Trophoblast cell (in vitro differentiated cells and primary cell): Measurements from ENCODE around the gene SAE1.

Experiments used
- DNase-seq, 2 donors: peaks; one replicate each; pipeline ENCODE4 v3.0.0-alpha.2; 2016
- H2AFZ ChIP-seq: 2 replicates; pipeline ENCODE4 v1.6.1; 2013; ENCODE audit warnings: low read length, moderate library complexity, mild to moderate bottlenecking; ENCODE audit not compliant: insufficient read depth, poor library complexity
- H2AK5ac ChIP-seq: 2 replicates; pipeline ENCODE4 v1.6.1; 2013; ENCODE audit warnings: mild to moderate bottlenecking, low read length
- H2BK120ac ChIP-seq: 2 replicates; pipeline ENCODE4 v1.6.1; 2013; ENCODE audit warnings: low read length, mild to moderate bottlenecking, moderate library complexity; ENCODE audit not compliant: insufficient read depth, poor library complexity
- H2BK12ac ChIP-seq: 2 replicates; pipeline ENCODE4 v1.6.1; 2013; ENCODE audit warnings: mild to moderate bottlenecking, low read length, moderate library complexity
- H2BK5ac ChIP-seq: 2 replicates; pipeline ENCODE4 v1.6.1; 2013; ENCODE audit warnings: low read length, low read depth, moderate library complexity, mild to moderate bottlenecking; ENCODE audit not compliant: poor library complexity
- H3K14ac ChIP-seq: 2 replicates; pipeline ENCODE4 v1.6.1; 2013; ENCODE audit warnings: mild to moderate bottlenecking, low read length
- H3K18ac ChIP-seq: 2 replicates; pipeline ENCODE4 v1.6.1; 2013; ENCODE audit warnings: mild to moderate bottlenecking, low read length
- H3K23ac ChIP-seq: 2 replicates; pipeline ENCODE4 v1.6.1; 2013; ENCODE audit warnings: low read length
- H3K27ac ChIP-seq: 2 replicates; pipeline ENCODE4 v1.5.1; 2013; ENCODE audit warnings: low read depth, mild to moderate bottlenecking, inconsistent platforms, low read length, moderate library complexity
- H3K27me3 ChIP-seq: 2 replicates; pipeline ENCODE4 v1.6.1; 2013; ENCODE audit warnings: inconsistent platforms, mild to moderate bottlenecking, low read length, moderate library complexity; ENCODE audit not compliant: insufficient read depth
- H3K36me3 ChIP-seq, 2 experiments: 1 replicate in 1 of 2; 2 replicates in 1 of 2; pipeline ENCODE4 v1.6.1; 2013; ENCODE audit warnings: low read length in 2 of 2, mild to moderate bottlenecking in 2 of 2, moderate library complexity in 1 of 2; ENCODE audit not compliant: insufficient read depth in 2 of 2, control insufficient read depth in 1 of 2
- H3K4ac ChIP-seq: 2 replicates; pipeline ENCODE4 v1.6.1; 2013; ENCODE audit warnings: low read depth, mild to moderate bottlenecking, low read length, moderate library complexity
- H3K4me1 ChIP-seq, 2 experiments: 1 replicate in 1 of 2; 2 replicates in 1 of 2; pipeline ENCODE4 v1.6.1; 2013; ENCODE audit warnings: low read length in 2 of 2, mild to moderate bottlenecking in 2 of 2, moderate library complexity in 1 of 2; ENCODE audit not compliant: insufficient read depth in 2 of 2, control insufficient read depth in 1 of 2
- H3K4me2 ChIP-seq: 2 replicates; pipeline ENCODE4 v1.6.1; 2013; ENCODE audit warnings: inconsistent platforms, mild to moderate bottlenecking, low read length, moderate library complexity
- H3K4me3 ChIP-seq: 2 replicates; pipeline ENCODE4 v1.5.1; 2013; ENCODE audit warnings: mild to moderate bottlenecking, low read depth, low read length, inconsistent platforms
- H3K79me1 ChIP-seq: one replicate; pipeline ENCODE4 v1.6.1; 2013; ENCODE audit warnings: low read length
- H3K79me2 ChIP-seq: 2 replicates; pipeline ENCODE4 v1.6.1; 2013; ENCODE audit warnings: low read length, mild to moderate bottlenecking; ENCODE audit not compliant: control insufficient read depth, insufficient read depth, poor library complexity
- H3K9ac ChIP-seq: 2 replicates; pipeline ENCODE4 v1.6.1; 2013; ENCODE audit warnings: mild to moderate bottlenecking, low read length
- H3K9me3 ChIP-seq: 2 replicates; pipeline ENCODE4 v1.6.1; 2013; ENCODE audit warnings: low read depth, mild to moderate bottlenecking, control low read depth, inconsistent platforms, low read length; ENCODE audit not compliant: insufficient read depth
- H4K12ac ChIP-seq: 2 replicates; pipeline ENCODE4 v1.6.1; 2013; ENCODE audit warnings: low read depth, mild to moderate bottlenecking, low read length, moderate library complexity
- H4K8ac ChIP-seq: 2 replicates; pipeline ENCODE4 v1.6.1; 2013; ENCODE audit warnings: low read depth, mild to moderate bottlenecking, low read length, moderate library complexity
- H4K91ac ChIP-seq: one replicate; pipeline ENCODE4 v1.6.1; 2013; ENCODE audit warnings: low read depth, mild to moderate bottlenecking, low read length, moderate library complexity
- whole genome bisulfite sequencing: extraction: QIAGEN DNeasy Blood & Tissue Kit; methylation state at CpG from one replicate; pipeline ENCODE4 v1.1.7; 2013; ENCODE audit warnings: missing lambda C conversion rate; ENCODE audit not compliant: insufficient read length, insufficient coverage; ENCODE audit errors: extremely low coverage; 5-methylcytosine and 5-hydroxymethylcytosine counted together

The SAE1 gene

DNA sequence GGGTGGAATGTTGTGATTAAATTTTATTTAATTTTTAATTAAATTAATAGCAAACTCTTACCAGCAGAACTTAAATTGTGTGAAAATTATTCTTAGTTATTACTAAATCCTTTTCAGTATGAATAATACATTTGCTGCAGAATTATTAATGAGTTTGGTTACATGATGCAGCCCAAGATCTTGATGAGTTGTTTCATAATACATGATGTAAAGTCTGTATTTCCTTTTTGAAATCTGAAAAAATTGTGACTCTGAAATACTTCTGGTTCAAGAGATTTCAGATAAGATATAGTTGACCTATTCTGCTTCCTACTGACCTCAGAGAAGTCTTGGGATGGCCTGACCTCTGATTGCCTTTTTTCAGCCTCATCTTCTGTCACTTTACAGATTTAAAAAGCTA is 11.1 kb downstream of the SAE1 start:
- peak in 1 of 2 donors; percentile 68 for DNase-seq

DNA sequence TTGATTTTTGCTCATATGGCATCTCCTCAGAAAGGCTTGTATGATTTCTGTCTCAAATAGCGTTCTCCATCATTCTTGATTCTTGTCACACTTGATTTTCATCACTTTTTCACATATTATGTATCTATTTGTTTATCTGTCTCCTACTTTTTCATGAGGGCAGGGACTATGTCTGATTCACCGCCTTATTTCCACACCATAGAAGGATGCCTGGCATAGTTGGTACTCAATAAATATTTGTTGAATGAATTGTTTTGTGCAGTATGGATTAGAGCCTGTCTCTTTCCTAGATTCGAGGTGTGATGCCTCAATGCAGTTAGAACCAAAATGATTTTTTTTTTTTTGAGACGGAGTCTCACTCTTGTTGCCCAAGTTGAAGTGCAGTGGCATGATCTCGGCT is 12.1 kb downstream of the SAE1 start:
- H2BK12ac ChIP-seq, result no peak overlapping the region
- no peak overlapping the region for H3K23ac ChIP-seq
- H3K79me1 ChIP-seq, result no peaks in the 10 kb centered on the region
- no peak overlapping the region for H3K14ac ChIP-seq
- no peak overlapping the region for H3K27ac ChIP-seq
- H2BK5ac ChIP-seq, result no peak overlapping the region
- no peak overlapping the region for H3K9ac ChIP-seq
- H4K91ac ChIP-seq, result no peak overlapping the region
- no peak overlapping the region for H4K12ac ChIP-seq
- no peak overlapping the region for H3K4me3 ChIP-seq
- H3K4ac ChIP-seq, result no peak overlapping the region
- no peak overlapping the region for H4K8ac ChIP-seq
- no peak overlapping the region for H3K4me2 ChIP-seq
- H2AK5ac ChIP-seq, result no peak overlapping the region
- no peaks in the 10 kb centered on the region for H3K27me3 ChIP-seq
- H2BK120ac ChIP-seq, result no peak overlapping the region
- H3K4me1 ChIP-seq, result no peaks in the 10 kb centered on the region
- no peak overlapping the region for H3K18ac ChIP-seq
- no CpG with 5 or more reads among the region's 5 CpGs for WGBS
- H3K36me3 ChIP-seq, result peaks cover 31 to 46% of the 10 kb centered on the region in 2 experiments
- H3K9me3 ChIP-seq, result no peaks in the 10 kb centered on the region
- peak; percentile 29 to 84 for DNase-seq
- H2AFZ ChIP-seq, result no peak overlapping the region
- peaks cover 8% of the 10 kb centered on the region for H3K79me2 ChIP-seq

More for the DNA sequence above, 11.1 kb downstream of the SAE1 start:
- H2BK12ac ChIP-seq, result no peak overlapping the region
- H4K8ac ChIP-seq, result no peak overlapping the region
- H3K27me3 ChIP-seq, result no peaks in the 10 kb centered on the region
- H3K9me3 ChIP-seq, result no peaks in the 10 kb centered on the region
- no peak overlapping the region for H2AFZ ChIP-seq
- H2BK120ac ChIP-seq, result no peak overlapping the region
- H4K91ac ChIP-seq, result no peak overlapping the region
- H3K79me2 ChIP-seq, result peaks cover 9% of the 10 kb centered on the region
- no peak overlapping the region for H3K4ac ChIP-seq
- H3K4me2 ChIP-seq, result no peak overlapping the region
- H3K36me3 ChIP-seq, result peaks cover 34 to 41% of the 10 kb centered on the region in 2 experiments
- no peak overlapping the region for H3K18ac ChIP-seq
- no peak overlapping the region for H3K27ac ChIP-seq
- no peak overlapping the region for H3K9ac ChIP-seq
- no peaks in the 10 kb centered on the region for H3K4me1 ChIP-seq
- H4K12ac ChIP-seq, result no peak overlapping the region
- H3K23ac ChIP-seq, result no peak overlapping the region
- H2AK5ac ChIP-seq, result no peak overlapping the region
- H3K4me3 ChIP-seq, result no peak overlapping the region
- no peak overlapping the region for H2BK5ac ChIP-seq
- no peaks in the 10 kb centered on the region for H3K79me1 ChIP-seq
- no peak overlapping the region for H3K14ac ChIP-seq

DNA sequence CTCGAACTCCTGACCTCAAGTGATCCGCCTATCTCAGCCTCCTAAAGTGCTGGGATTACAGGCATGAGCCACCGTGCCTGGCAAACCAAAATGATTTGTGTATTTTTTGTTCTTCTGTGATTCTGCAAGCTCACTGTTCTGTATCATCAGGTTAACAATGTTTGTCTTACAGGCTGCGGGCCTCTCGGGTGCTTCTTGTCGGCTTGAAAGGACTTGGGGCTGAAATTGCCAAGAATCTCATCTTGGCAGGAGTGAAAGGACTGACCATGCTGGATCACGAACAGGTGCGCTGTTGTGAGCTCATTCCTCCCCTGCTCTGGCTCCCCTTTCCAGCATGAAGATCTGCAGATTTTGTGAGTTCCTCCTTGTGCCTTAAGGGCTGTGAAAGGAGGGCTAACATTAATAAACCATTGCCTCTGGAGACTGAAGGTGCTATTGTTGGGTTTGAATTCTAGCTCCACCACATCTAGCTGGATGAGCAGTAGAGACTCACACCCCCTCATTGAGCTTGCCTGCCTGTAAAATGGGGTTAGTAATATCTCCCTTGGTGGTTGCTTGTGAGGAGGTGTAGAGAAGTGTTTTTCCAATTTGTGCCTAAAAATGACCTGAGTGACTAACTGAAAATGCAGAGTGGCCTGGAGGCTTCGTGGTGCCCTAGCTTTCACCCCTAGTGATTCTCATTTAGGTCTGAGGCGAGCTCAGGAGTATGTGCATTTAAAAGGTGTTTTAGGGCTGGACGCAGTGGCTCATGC is 12.9 kb downstream of the SAE1 start:
- no peak overlapping the region for H3K23ac ChIP-seq
- no peak overlapping the region for H2AK5ac ChIP-seq
- H3K79me2 ChIP-seq, result peaks cover 8% of the 10 kb centered on the region
- no peaks in the 10 kb centered on the region for H3K79me1 ChIP-seq
- no peak overlapping the region for H4K12ac ChIP-seq
- no peak overlapping the region for H4K8ac ChIP-seq
- H3K36me3 ChIP-seq, result peaks cover 31 to 50% of the 10 kb centered on the region in 2 experiments
- WGBS, result no CpG with 5 or more reads among the region's 11 CpGs
- H3K9ac ChIP-seq, result no peak overlapping the region
- H3K9me3 ChIP-seq, result no peaks in the 10 kb centered on the region
- H3K4me1 ChIP-seq, result no peaks in the 10 kb centered on the region
- no peak overlapping the region for H3K18ac ChIP-seq
- H2AFZ ChIP-seq, result no peak overlapping the region
- no peak overlapping the region for H4K91ac ChIP-seq
- no peaks in the 10 kb centered on the region for H3K27me3 ChIP-seq
- no peak overlapping the region for H2BK12ac ChIP-seq
- no peak overlapping the region for H2BK120ac ChIP-seq
- H3K4me2 ChIP-seq, result no peak overlapping the region
- H3K14ac ChIP-seq, result no peak overlapping the region
- no peak overlapping the region for H3K4me3 ChIP-seq
- no peak overlapping the region for H3K4ac ChIP-seq
- H2BK5ac ChIP-seq, result no peak overlapping the region
- H3K27ac ChIP-seq, result no peak overlapping the region
- no peak for DNase-seq

DNA sequence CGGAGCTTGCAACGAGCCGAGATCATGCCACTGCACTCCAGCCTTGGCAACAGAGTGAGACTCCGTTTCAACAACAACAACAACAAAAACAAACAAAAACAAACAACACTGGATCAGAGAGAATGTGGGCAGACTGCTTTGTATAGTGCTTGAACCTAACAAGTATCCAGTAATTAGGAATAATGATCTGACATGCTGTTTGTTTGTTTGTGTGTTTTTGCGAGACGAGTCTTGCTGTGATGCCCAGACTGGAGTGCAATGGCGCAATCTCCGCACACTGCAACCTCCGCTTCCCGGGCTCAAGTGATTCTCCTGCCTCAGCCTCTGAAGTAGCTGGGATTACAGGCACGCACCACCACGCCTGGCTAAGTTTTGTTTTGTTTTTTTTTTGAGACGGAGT is 14.0 kb downstream of the SAE1 start:
- Histone ChIP-seq H2AK5ac (no peak overlapping the region), H3K14ac (no peak overlapping the region), H3K4me2 (no peak overlapping the region), H3K9me3 (no peaks in the 10 kb centered on the region), H3K4me3 (no peak overlapping the region), H2BK5ac (no peak overlapping the region), H2AFZ (no peak overlapping the region), H3K4ac (no peak overlapping the region), H3K36me3 (peaks cover 38 to 52% of the 10 kb centered on the region in 2 experiments), H4K8ac (no peak overlapping the region), H3K79me2 (peaks cover 6% of the 10 kb centered on the region), H3K27ac (no peak overlapping the region), H3K18ac (no peak overlapping the region), H3K23ac (no peak overlapping the region), H4K12ac (no peak overlapping the region), H4K91ac (no peak overlapping the region), H2BK12ac (no peak overlapping the region), H3K27me3 (no peaks in the 10 kb centered on the region), H3K9ac (no peak overlapping the region), H2BK120ac (no peak overlapping the region), H3K79me1 (no peaks in the 10 kb centered on the region), H3K4me1 (no peaks in the 10 kb centered on the region)
- DNase-seq, result peak in 1 of 2 donors; percentile 58
- no CpG with 5 or more reads among the region's 13 CpGs for WGBS
